ENCODE data around the gene TIGD1.

Gene TIGD1

DNA sequence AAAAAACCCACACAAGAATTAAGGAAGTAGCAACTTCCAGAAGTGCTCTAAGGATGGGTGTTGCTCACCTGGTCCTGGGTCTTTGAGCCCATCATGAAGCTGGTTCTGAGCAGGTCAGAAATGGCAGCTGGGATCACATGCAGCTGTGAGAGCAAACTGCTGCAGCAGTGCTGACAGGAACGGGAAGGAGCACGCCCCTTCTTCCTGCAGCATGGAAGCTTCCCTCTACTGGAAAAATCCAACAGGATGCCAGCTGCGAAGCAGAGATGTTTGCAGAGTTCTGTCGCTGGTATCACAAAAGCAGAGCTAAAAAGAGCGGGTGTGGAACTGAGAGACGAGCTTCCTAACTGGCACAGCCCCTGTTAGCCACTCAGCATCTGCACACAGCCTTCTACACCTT is 33.9 kb upstream of the TIGD1 start:
- peaks cover 39% of the 10 kb centered on the region for H3K36me3 ChIP-seq (ENCODE audit: control insufficient read depth, insufficient read depth, low read length)
- H3K4me3 ChIP-seq (ENCODE audit: extremely low read depth, insufficient read depth, low read length, poor library complexity, severe bottlenecking) = no peak overlapping the region
- H3K4me1 ChIP-seq (ENCODE audit: control insufficient read depth, insufficient read depth, low read length, poor library complexity, severe bottlenecking) = no peaks in the 10 kb centered on the region
- no peak overlapping the region for H3K27ac ChIP-seq (ENCODE audit: low read depth, low read length, severe bottlenecking)
- WGBS, 2 experiments (ENCODE audit: insufficient coverage in 2 of 2) = 98 to 100% methylated on average over 3 to 5 of the region's 6 CpGs
- no peaks in the 10 kb centered on the region for H3K9me3 ChIP-seq (ENCODE audit: control insufficient read depth, low read length)

DNA sequence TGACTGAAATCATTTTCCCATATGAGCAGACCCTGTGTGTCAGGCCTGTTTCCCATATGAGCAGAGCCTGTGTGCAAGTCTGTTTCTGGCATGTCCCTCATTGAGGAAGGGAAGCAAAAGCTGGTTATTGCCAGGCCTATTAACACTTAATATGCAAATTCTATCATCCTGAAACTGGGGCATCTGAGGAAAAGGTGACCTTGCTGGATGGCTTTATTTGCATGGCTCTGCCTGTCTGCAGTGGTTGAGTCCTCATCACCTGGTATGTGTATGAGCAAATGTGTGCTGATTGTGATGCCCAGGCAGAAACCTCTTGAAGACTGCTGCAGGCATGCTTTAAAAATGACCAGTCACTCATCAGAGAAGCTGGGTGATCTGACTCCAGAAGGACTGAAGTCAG is 31.4 kb upstream of the TIGD1 start:
- Histone ChIP-seq H3K36me3 (ENCODE audit: control insufficient read depth, insufficient read depth, low read length) (peaks cover 44% of the 10 kb centered on the region), H3K4me3 (ENCODE audit: extremely low read depth, insufficient read depth, low read length, poor library complexity, severe bottlenecking) (no peak overlapping the region), H3K9me3 (ENCODE audit: control insufficient read depth, low read length) (no peaks in the 10 kb centered on the region), H3K27ac (ENCODE audit: low read depth, low read length, severe bottlenecking) (no peak overlapping the region), H3K4me1 (ENCODE audit: control insufficient read depth, insufficient read depth, low read length, poor library complexity, severe bottlenecking) (peaks cover 3% of the 10 kb centered on the region)

DNA sequence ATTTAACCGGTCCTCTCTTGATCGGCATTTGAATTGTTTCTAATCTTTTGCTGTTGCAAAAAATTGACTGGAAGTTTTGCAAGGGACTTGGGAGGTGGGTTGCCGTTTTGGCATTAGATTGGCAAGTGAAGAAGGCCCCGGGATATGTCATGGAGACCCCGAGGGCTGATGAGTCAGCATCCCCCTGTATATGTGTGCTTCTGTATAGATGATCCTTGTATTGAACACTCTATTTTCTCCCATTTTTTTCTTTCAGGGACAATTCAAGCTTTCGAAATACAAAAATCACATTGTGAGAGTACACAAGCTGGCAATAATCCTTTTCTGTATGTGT is 30.3 kb upstream of the TIGD1 start:
- Histone ChIP-seq H3K36me3 (ENCODE audit: control insufficient read depth, insufficient read depth, low read length) (peaks cover 44% of the 10 kb centered on the region), H3K4me3 (ENCODE audit: extremely low read depth, insufficient read depth, low read length, poor library complexity, severe bottlenecking) (no peak overlapping the region), H3K9me3 (ENCODE audit: control insufficient read depth, low read length) (no peaks in the 10 kb centered on the region), H3K4me1 (ENCODE audit: control insufficient read depth, insufficient read depth, low read length, poor library complexity, severe bottlenecking) (peaks cover 9% of the 10 kb centered on the region), H3K27ac (ENCODE audit: low read depth, low read length, severe bottlenecking) (no peak overlapping the region)
- 93 to 100% methylated on average over 2 to 3 of the region's 6 CpGs for WGBS, 2 experiments (ENCODE audit: insufficient coverage in 2 of 2)

GRCh38 chr2:232578626-232579025 is 28.3 kb upstream of the TIGD1 start:
- WGBS, 2 experiments (ENCODE audit: insufficient coverage in 2 of 2) = 100% methylated on average over 1 to 2 of the region's 2 CpGs

DNA sequence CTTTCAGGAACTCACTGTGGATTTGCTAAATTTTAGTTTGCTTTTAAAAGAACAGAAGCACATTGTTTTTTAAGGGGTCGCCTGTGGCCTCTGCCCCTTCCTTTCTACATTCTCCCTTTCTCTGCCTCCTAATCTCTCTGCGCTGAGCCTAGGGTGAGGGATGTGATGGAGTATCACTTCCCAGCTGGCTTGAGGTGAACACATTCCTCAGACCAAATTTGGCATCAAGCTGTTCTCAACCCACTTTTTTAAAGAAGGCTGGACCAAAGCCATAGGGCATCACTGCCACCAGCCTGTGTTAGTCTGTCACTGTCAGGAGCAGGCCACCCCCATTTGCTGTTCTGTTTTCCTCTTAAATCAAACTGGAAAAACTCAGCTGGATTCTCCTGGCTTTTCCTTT is 27.5 kb upstream of the TIGD1 start:
- Histone ChIP-seq H3K4me1 (ENCODE audit: control insufficient read depth, insufficient read depth, low read length, poor library complexity, severe bottlenecking) (peaks cover 9% of the 10 kb centered on the region), H3K4me3 (ENCODE audit: extremely low read depth, insufficient read depth, low read length, poor library complexity, severe bottlenecking) (no peak overlapping the region), H3K27ac (ENCODE audit: low read depth, low read length, severe bottlenecking) (no peak overlapping the region), H3K9me3 (ENCODE audit: control insufficient read depth, low read length) (no peaks in the 10 kb centered on the region), H3K36me3 (ENCODE audit: control insufficient read depth, insufficient read depth, low read length) (peaks cover 59% of the 10 kb centered on the region)
- WGBS, 2 experiments (ENCODE audit: insufficient coverage in 2 of 2) = no CpG with 5 or more reads among the region's 2 CpGs

More at GRCh38 chr2:232578626-232579025, 28.3 kb upstream of the TIGD1 start:
- peaks cover 58% of the 10 kb centered on the region for H3K36me3 ChIP-seq (ENCODE audit: control insufficient read depth, insufficient read depth, low read length)
- peaks cover 9% of the 10 kb centered on the region for H3K4me1 ChIP-seq (ENCODE audit: control insufficient read depth, insufficient read depth, low read length, poor library complexity, severe bottlenecking)
- no peaks in the 10 kb centered on the region for H3K9me3 ChIP-seq (ENCODE audit: control insufficient read depth, low read length)
- no peak overlapping the region for H3K4me3 ChIP-seq (ENCODE audit: extremely low read depth, insufficient read depth, low read length, poor library complexity, severe bottlenecking)
- no peak overlapping the region for H3K27ac ChIP-seq (ENCODE audit: low read depth, low read length, severe bottlenecking)

- H3K4me3 ChIP-seq (ENCODE audit: extremely low read depth, insufficient read depth, low read length, poor library complexity, severe bottlenecking) = no peak overlapping the region
- peaks cover 60% of the 10 kb centered on the region for H3K36me3 ChIP-seq (ENCODE audit: control insufficient read depth, insufficient read depth, low read length)
- WGBS, 2 experiments (ENCODE audit: insufficient coverage in 2 of 2) = 77 to 89% methylated on average over 2 of the region's 2 CpGs
- H3K27ac ChIP-seq (ENCODE audit: low read depth, low read length, severe bottlenecking) = peak overlapping the region; percentile 51
- peaks cover 9% of the 10 kb centered on the region for H3K4me1 ChIP-seq (ENCODE audit: control insufficient read depth, insufficient read depth, low read length, poor library complexity, severe bottlenecking)
- no peaks in the 10 kb centered on the region for H3K9me3 ChIP-seq (ENCODE audit: control insufficient read depth, low read length)
These were observed 26.6 kb upstream of the TIGD1 start for GRCh38 chr2:232576995-232577394.

DNA sequence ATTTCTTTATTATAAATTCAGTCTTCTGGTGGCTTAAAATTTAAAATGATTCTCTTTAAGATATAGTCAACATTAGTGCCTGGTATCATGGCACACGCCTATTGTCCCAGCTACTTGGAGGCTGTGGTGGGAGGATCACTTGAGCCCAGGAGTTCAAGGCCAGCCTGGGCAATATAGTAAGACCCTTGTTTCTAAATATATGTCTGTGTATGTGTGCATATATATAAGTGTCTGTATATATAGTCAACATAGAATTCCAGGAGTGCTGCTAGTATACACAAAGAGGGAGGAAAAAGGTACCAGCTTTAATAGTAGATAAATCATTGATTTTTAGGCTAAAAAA is 25.0 kb upstream of the TIGD1 start:
- 100% methylated on average over 1 of the region's 1 CpG; no CpG with 5 or more reads in 1 of the 2 experiments for WGBS, 2 experiments (ENCODE audit: insufficient coverage in 2 of 2)
- peaks cover 60% of the 10 kb centered on the region for H3K36me3 ChIP-seq (ENCODE audit: control insufficient read depth, insufficient read depth, low read length)
- H3K4me1 ChIP-seq (ENCODE audit: control insufficient read depth, insufficient read depth, low read length, poor library complexity, severe bottlenecking) = peaks cover 9% of the 10 kb centered on the region
- no peaks in the 10 kb centered on the region for H3K9me3 ChIP-seq (ENCODE audit: control insufficient read depth, low read length)
- H3K27ac ChIP-seq (ENCODE audit: low read depth, low read length, severe bottlenecking) = no peak overlapping the region
- no peak overlapping the region for H3K4me3 ChIP-seq (ENCODE audit: extremely low read depth, insufficient read depth, low read length, poor library complexity, severe bottlenecking)

GRCh38 chr2:232574674-232575403 is 24.5 kb upstream of the TIGD1 start:
- Histone ChIP-seq H3K36me3 (ENCODE audit: control insufficient read depth, insufficient read depth, low read length) (peaks cover 62% of the 10 kb centered on the region), H3K27ac (ENCODE audit: low read depth, low read length, severe bottlenecking) (no peak overlapping the region)
- 89 to 100% methylated on average over 2 of the region's 5 CpGs for WGBS, 2 experiments (ENCODE audit: insufficient coverage in 2 of 2)

GRCh38 chr2:232573771-232574435 is 23.5 kb upstream of the TIGD1 start:
- 93 to 100% methylated on average over 5 to 8 of the region's 8 CpGs for whole genome bisulfite sequencing, 2 experiments (ENCODE audit: insufficient coverage in 2 of 2)
- Histone ChIP-seq H3K27ac (ENCODE audit: low read depth, low read length, severe bottlenecking) (no peak overlapping the region), H3K9me3 (ENCODE audit: control insufficient read depth, low read length) (no peaks in the 10 kb centered on the region), H3K36me3 (ENCODE audit: control insufficient read depth, insufficient read depth, low read length) (peaks cover 66% of the 10 kb centered on the region), H3K4me1 (ENCODE audit: control insufficient read depth, insufficient read depth, low read length, poor library complexity, severe bottlenecking) (peaks cover 9% of the 10 kb centered on the region), H3K4me3 (ENCODE audit: extremely low read depth, insufficient read depth, low read length, poor library complexity, severe bottlenecking) (no peak overlapping the region)

More at GRCh38 chr2:232574674-232575403, 24.5 kb upstream of the TIGD1 start:
- Histone ChIP-seq H3K4me3 (ENCODE audit: extremely low read depth, insufficient read depth, low read length, poor library complexity, severe bottlenecking) (no peak overlapping the region), H3K4me1 (ENCODE audit: control insufficient read depth, insufficient read depth, low read length, poor library complexity, severe bottlenecking) (peaks cover 9% of the 10 kb centered on the region), H3K9me3 (ENCODE audit: control insufficient read depth, low read length) (no peaks in the 10 kb centered on the region)

DNA sequence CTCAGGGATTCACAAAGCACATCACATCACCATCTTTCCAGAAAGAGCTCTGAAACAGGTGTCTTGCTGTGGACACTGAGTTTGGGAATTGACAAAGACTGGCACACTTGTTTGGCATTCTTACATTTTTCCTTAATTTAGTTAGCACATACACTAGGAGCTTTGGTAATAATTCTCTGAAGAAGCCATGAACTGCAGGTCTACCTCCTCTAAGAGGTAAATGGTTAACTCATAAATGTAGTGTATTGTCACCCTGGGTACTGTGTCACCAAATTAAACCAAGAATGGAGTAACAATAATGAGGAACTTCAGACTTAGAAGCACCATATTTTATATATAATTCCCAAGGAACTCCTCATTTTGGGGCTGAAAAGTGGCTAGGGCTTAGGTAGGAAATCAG is 22.7 kb upstream of the TIGD1 start:
- Histone ChIP-seq H3K27ac (ENCODE audit: low read depth, low read length, severe bottlenecking) (no peak overlapping the region), H3K9me3 (ENCODE audit: control insufficient read depth, low read length) (no peaks in the 10 kb centered on the region), H3K4me1 (ENCODE audit: control insufficient read depth, insufficient read depth, low read length, poor library complexity, severe bottlenecking) (peaks cover 9% of the 10 kb centered on the region), H3K4me3 (ENCODE audit: extremely low read depth, insufficient read depth, low read length, poor library complexity, severe bottlenecking) (no peak overlapping the region), H3K36me3 (ENCODE audit: control insufficient read depth, insufficient read depth, low read length) (peaks cover 72% of the 10 kb centered on the region)

GRCh38 chr2:232571026-232571474 is 20.7 kb upstream of the TIGD1 start:
- WGBS, 2 experiments (ENCODE audit: insufficient coverage in 2 of 2) = 93 to 95% methylated on average over 7 of the region's 7 CpGs
- Histone ChIP-seq H3K4me1 (ENCODE audit: control insufficient read depth, insufficient read depth, low read length, poor library complexity, severe bottlenecking) (no peaks in the 10 kb centered on the region), H3K4me3 (ENCODE audit: extremely low read depth, insufficient read depth, low read length, poor library complexity, severe bottlenecking) (no peak overlapping the region), H3K9me3 (ENCODE audit: control insufficient read depth, low read length) (no peaks in the 10 kb centered on the region), H3K27ac (ENCODE audit: low read depth, low read length, severe bottlenecking) (no peak overlapping the region), H3K36me3 (ENCODE audit: control insufficient read depth, insufficient read depth, low read length) (peaks cover 92% of the 10 kb centered on the region)
